ENCODE data around the gene RIT2. TPM values are rescaled to one million over a fixed set of nuclear protein-coding genes. Genes with fewer than 3 reads are reported as not detected.

Gene RIT2
- total RNA-seq, 1 experiment from 2014 or later = 1.5 TPM

GRCh38 chr18:42953306-42953705, 162.2 kb downstream of the RIT2 start:
- Mint-ChIP-seq H3K9me3 (peaks cover 21% of the 10 kb centered on the region), H3K36me3 (no peaks in the 10 kb centered on the region), H3K4me1 (no peaks in the 10 kb centered on the region), H3K4me3 (no peak overlapping the region), H3K27me3 (ENCODE audit: low read depth) (no peaks in the 10 kb centered on the region), H3K27ac (no peak overlapping the region)
- ATAC-seq = no peak
- TF ChIP-seq SOX15 (CRISPR knock-in tag; IDR thresholded peaks at IDR 0.05) (no peak), RORB (CRISPR knock-in tag; IDR thresholded peaks at IDR 0.05) (no peak), ETV6 (CRISPR knock-in tag; IDR thresholded peaks at IDR 0.05) (no peak), CDX4 (CRISPR knock-in tag; IDR thresholded peaks at IDR 0.05; ENCODE audit: borderline replicate concordance) (no peak), AR (CRISPR knock-in tag; IDR thresholded peaks at IDR 0.05) (no peak), ZNF281 (CRISPR knock-in tag; IDR thresholded peaks at IDR 0.05) (no peak), E2F5 (CRISPR knock-in tag; IDR thresholded peaks at IDR 0.05) (no peak), PRDM15 (CRISPR knock-in tag; IDR thresholded peaks at IDR 0.05) (no peak), ZNF416 (CRISPR knock-in tag; IDR thresholded peaks at IDR 0.05) (no peak), ATF1 (CRISPR knock-in tag; IDR thresholded peaks at IDR 0.05) (no peak), MAX (CRISPR knock-in tag; IDR thresholded peaks at IDR 0.05) (no peak), PRRX2 (CRISPR knock-in tag; IDR thresholded peaks at IDR 0.05) (no peak), E2F1 (CRISPR knock-in tag; IDR thresholded peaks at IDR 0.05) (no peak), ZNF532 (CRISPR knock-in tag; IDR thresholded peaks at IDR 0.05; ENCODE audit: borderline replicate concordance) (no peak), ESRRA (CRISPR knock-in tag; IDR thresholded peaks at IDR 0.05; ENCODE audit: borderline replicate concordance) (no peak), USF1 (CRISPR knock-in tag; IDR thresholded peaks at IDR 0.05) (no peak), JAZF1 (CRISPR knock-in tag; IDR thresholded peaks at IDR 0.05) (no peak), ZNF512 (CRISPR knock-in tag; IDR thresholded peaks at IDR 0.05; ENCODE audit: borderline replicate concordance) (no peak)
- POLR2A ChIA-PET = no interaction called here
- no peak for DNase-seq (ENCODE audit: low spot score)
- CTCF ChIA-PET = no interaction called here

All from WTC11 (cell line).